GM19328 (cell line): ENCODE data around the gene LRRC27.

Source experiments
- ATAC-seq: cut with Tn5 transposase; IDR thresholded peaks from one replicate; pipeline ENCODE4 v1.9.1; 2021; ENCODE audit warnings: mild to moderate bottlenecking, moderate library complexity; ENCODE audit not compliant: unreplicated experiment

LRRC27 gene

GRCh38 chr10:132399117-132400035 is 67.4 kb downstream of the LRRC27 start:
- no peak for ATAC-seq

DNA sequence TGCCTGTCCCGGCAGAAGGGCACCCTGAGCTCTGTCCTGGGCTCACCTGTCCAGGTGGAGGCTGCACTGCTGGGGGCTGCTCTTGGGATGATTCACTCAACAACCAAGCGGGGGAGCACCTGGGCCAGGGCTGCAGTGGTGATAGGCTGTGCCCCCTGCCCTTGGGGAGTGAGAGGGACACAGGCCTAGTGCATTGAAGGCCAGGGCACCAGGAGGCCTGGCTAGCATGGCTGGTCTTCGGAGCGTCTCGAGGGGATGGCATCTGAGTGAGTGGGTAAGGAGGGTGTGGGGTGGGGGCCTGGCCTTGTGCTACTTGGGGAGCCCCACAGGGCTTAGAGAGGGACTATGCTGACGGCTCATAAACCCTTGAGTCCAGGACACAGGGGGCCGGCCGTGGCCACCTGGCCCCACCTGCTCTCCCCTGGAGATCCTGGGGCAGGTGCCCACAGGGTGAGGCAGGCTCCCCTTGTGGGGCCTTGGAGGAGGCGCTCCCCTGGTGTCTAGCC is 68.1 kb downstream of the LRRC27 start:
- no peak for ATAC-seq

GRCh38 chr10:132400547-132401151 is 68.7 kb downstream of the LRRC27 start:
- no peak for ATAC-seq

DNA sequence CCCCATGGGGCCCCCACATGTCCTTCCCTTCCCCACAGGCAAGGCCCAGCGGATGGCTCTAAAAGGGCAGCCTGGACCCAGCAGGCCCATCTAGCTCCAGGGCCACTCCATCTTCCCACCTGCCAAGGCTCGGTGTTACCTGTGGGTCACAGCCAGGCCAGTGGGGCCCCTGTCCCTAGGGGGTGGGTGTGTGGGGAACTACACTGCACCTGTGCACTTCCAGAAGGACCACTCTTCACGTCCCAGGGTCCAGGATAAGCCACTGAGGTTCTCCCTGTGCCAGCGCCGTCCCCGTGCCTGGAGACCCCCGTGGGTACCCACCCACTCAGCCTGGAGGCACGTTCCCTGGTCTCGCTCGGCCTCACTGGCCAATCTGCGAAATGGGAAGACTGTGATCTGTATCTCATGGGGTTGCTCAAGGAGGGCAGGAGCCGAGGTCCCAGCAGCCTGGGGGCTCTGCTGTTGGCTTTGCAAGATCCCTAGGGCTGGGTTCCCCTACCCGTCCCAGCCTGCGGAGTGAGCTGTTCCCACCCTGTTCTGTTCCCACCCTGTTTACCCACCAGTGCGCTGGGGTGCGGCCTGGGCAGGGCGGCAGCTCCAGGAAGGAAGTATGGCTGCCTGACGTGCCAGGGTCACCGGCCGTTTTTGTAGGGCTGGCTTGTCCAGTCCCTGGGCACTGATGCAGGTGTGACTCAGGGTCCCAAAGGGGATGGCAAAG is 69.6 kb downstream of the LRRC27 start:
- no peak for ATAC-seq

DNA sequence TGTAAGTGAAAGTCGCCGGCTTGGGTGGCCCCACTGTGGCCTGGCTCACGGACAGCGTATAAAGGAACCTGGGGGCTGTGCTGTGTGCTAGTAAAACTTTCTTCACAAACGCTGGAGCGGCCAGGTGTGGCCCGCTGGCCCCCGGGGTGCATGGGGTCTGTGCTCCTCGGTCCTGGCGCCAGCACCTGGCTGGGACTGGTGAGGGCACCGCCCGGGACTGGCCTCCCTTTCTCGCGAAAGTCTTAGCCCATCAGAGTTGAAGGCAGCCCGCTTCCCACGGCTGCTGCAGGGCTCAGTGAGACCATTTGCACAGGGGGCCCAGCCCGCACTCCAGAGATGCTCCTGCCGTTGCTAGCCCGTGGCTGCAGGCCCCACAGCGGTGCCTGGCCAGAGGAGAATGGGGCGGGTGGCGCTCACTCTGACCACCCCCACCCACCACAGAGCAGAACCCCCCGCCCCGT is 70.8 kb downstream of the LRRC27 start:
- no peak for ATAC-seq

GRCh38 chr10:132403511-132404168 is 71.6 kb downstream of the LRRC27 start:
- ATAC-seq = no peak

DNA sequence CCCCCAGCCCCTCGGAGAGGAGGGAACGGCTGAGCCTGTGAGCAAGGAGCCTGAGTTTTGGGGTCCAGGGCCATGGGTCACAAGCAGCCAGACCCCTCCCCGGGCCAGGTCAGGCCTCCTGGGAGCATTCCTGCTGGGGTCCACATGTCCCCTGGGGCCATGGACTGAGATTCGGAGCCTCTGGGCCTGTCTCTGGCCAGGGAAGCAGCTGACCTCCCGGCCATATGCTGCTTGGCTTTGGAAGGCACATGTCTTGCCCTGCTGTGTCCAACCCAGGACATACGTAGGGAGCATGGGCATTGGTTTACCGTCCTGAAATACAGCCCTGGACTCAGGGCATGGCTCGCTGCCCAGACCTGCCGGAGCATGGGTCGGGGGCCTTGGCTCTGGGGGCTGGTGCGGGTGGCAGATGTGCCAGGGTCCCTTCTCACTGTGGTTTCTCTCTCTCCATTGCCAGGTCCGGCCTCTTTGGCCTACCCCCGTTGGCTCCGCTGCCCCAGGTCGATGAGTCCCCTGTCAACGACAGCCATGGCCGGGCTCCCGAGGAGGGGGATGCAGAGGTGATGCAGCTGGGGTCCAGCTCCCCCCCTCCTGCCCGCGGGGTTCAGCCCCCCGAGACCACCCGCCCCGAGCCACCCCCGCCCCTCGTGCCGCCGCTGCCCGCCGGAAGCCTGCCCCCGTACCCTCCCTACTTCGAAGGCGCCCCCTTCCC is 72.3 kb downstream of the LRRC27 start:
- no peak for ATAC-seq

DNA sequence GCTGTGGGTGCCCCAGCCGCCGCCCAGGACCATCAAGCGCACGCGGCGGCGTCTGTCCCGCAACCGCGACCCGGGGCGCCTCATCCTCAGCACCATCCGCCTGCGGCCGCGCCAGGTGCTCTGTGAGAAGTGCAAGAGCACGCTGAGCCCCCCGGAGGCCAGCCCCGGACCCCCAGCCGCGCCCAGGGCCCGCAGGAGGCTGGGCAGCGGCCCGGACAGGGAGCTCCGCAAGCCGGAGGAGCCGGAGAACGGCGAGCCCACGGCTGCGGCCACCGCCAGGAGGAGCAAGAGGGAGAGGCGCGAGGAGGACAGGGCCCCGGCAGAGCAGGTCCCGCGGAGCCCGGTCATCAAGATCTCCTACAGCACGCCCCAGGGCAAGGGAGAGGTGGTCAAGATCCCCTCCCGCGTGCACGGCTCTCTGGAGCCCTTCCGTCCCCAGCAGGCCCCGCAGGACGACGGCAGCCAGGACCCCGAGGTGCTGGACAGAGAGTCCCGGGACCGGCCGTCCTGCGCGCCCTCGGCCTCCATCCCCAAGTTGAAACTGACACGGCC is 73.0 kb downstream of the LRRC27 start:
- no peak for ATAC-seq

GRCh38 chr10:132405463-132405991 is 73.5 kb downstream of the LRRC27 start:
- ATAC-seq = no peak

- no peak for ATAC-seq
Measured at GRCh38 chr10:132406181-132406580, 74.2 kb downstream of the LRRC27 start.

GRCh38 chr10:132406750-132407149 is 74.8 kb downstream of the LRRC27 start:
- no peak for ATAC-seq

- ATAC-seq = no peak
Measured at GRCh38 chr10:132407243-132407746, 75.3 kb downstream of the LRRC27 start.

GRCh38 chr10:132407846-132408278 is 75.9 kb downstream of the LRRC27 start:
- no peak for ATAC-seq

DNA sequence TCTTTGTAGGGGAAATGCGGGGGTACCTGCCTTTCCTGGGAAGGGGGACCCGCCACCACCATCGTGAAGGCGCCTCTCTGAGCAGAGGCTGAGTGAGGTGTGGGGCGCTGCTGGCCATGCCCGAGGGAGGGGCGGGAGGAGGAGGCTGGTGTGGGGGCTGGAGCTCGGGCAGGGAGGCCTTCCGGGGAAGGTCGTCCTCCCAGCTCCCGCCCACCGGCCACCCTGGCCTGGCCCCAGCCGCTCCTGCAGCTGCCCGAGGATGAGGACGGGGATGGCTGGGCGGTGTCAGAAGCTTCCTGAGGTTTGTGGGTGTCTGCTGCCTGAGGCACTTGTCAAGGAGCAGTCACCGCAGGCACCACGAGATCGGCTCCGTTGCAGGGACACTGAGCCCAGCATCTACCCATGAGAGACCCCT is 76.4 kb downstream of the LRRC27 start:
- ATAC-seq = no peak

DNA sequence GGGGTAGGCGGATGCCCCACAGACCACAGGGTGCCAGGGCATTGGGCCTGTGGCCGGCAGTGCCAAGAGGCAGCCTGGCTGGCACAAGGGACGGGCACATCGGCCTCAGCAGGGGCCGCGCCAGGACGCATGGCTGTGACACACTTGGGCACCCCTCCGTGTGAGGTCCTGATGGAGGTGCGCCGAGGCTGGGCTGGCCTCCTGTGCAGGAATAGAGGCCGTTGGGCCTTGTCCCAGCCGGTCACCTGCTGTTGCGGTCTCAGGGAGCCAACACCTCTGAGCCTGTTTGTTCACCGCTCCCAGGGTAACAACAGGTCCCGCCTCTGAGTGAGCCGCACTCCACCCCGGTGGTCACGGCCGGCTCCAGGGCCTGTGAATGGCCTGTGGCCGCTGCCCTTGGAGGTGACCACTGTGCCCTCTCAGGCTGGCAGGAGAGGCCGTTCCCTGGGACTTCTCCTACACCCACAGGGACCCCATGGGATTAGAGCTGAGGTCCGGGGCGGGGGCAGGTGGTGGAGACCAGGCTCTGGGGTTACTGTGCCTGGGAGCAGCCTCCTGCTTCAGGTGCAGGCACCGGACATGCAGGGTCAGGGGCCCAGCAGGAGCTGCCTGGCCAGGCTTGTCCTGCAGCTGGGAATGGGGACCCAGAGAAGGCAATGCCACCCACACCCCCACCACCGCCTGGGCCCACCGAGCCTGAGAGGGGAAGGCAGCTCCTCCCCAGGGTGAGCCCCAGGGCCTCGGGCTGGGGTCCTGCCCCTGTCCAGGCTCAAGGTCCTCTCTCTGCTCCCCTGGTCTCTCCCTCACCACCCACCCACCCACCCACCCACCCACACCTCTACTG is 77.1 kb downstream of the LRRC27 start:
- no peak for ATAC-seq

GRCh38 chr10:132409667-132410028 is 77.7 kb downstream of the LRRC27 start:
- no peak for ATAC-seq

DNA sequence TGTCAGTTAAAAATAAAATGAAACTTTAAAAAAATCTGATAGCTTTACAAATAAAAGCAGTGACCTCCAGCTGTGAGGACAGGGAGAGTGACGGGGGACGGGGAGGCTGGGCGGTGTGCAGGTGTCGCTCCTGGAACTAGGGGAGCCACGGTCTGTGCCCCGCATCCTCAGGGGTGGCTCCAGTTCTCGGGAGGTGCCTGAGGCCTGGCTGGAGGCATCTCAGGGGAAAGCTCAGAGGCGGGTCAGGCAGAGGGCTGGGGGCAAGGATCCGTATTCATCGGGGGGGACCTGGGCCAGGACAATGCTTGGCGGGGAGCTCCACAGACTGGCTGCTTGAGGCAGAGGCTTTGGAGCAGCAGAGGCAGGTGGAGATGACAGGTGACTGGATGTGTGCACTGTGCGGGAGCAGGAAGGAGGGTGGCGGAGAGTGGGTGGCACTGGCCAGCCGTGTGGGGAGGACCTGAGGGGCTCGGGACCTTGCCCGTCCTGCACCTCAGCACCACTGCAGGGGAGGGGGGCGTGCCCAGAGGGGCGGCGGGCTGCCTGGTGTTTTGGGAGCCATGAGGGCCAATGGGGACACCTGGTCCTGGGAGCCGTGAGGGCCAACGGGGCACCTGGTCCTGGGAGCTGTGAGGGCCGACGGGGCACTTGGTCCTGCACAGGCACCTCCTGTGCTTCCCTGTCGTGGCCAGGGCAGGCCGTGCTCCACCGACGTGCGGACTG is 78.2 kb downstream of the LRRC27 start:
- no peak for ATAC-seq
